H1 (cell line): ENCODE measurements around the gene APBA2. TPM values are rescaled to one million over a fixed set of nuclear protein-coding genes. Genes with fewer than 3 reads are reported as not detected.

Experiments
- CTCF ChIA-PET: fragments of 300-600 bp; sonication (Branson Sonifier 250); formaldehyde crosslinking; loops from one replicate; lab custom pipeline; 2021; ENCODE audit not compliant: partially characterized antibody; lab: Charles Lee
- POLR2A ChIA-PET: fragments of 300-600 bp; sonication (Branson Sonifier 250); formaldehyde crosslinking; loops from one replicate; lab custom pipeline; 2021; ENCODE audit warnings: inconsistent platforms; ENCODE audit not compliant: partially characterized antibody; lab: Charles Lee
- DNase-seq, 2 experiments: peaks; one replicate each; pipeline versions ENCODE4 v3.0.0 to v3.0.0-alpha.2; 2010 to 2022; ENCODE audit warnings: low spot score in 2 of 2, low read depth in 1 of 2, mixed read lengths in 1 of 2
- FAIRE-seq: peaks from 2 replicates; lab custom pipeline; 2011; peaks lifted over from hg19 to GRCh38; lab: Jason Lieb, UNC
- H2AFZ ChIP-seq: 2 replicates; pipeline ENCODE4 v1.8.1; 2012; ENCODE audit warnings: low read length, inconsistent platforms
- H2AK5ac ChIP-seq: 2 replicates; pipeline ENCODE4 v1.6.1; 2013; ENCODE audit warnings: low read depth, low read length
- H2BK120ac ChIP-seq: replicated peaks from 2 replicates; pipeline ENCODE3; 2013; ENCODE audit warnings: low read depth, low read length, inconsistent platforms
- H2BK12ac ChIP-seq: 2 replicates; pipeline ENCODE4 v1.6.1; 2013; ENCODE audit warnings: low read depth, low read length
- H2BK15ac ChIP-seq: 2 replicates; pipeline ENCODE4 v1.6.1; 2013; ENCODE audit warnings: low read length
- H2BK20ac ChIP-seq: 2 replicates; pipeline ENCODE4 v1.6.1; 2013; ENCODE audit warnings: low read length
- H2BK5ac ChIP-seq: 2 replicates; pipeline ENCODE4 v1.6.1; 2013; ENCODE audit warnings: low read depth, low read length
- H3K14ac ChIP-seq: 2 replicates; pipeline ENCODE4 v1.6.1; 2013; ENCODE audit warnings: inconsistent platforms; ENCODE audit not compliant: insufficient read length
- H3K18ac ChIP-seq: 2 replicates; pipeline ENCODE4 v1.6.1; 2013; ENCODE audit warnings: low read length; ENCODE audit errors: extremely low read depth
- H3K23ac ChIP-seq: 2 replicates; pipeline ENCODE4 v1.6.1; 2013; ENCODE audit warnings: inconsistent platforms; ENCODE audit not compliant: insufficient read length
- H3K23me2 ChIP-seq: 2 replicates; pipeline ENCODE4 v1.6.1; 2013; ENCODE audit warnings: low read depth, low read length
- H3K27ac ChIP-seq: 2 replicates; pipeline ENCODE4 v1.6.1; 2011; ENCODE audit warnings: low read depth, low read length, inconsistent platforms
- H3K27me3 ChIP-seq, 4 experiments: replicated peaks in 1 of 4; 1 replicate in 1 of 4; 2 replicates in 3 of 4; pipeline versions ENCODE4 v1.6.1 to v1.8.1; 2011 to 2013; ENCODE audit warnings: low read length in 3 of 4, mild to moderate bottlenecking in 3 of 4, inconsistent platforms in 2 of 4, mixed read lengths in 2 of 4, moderate library complexity in 1 of 4; ENCODE audit not compliant: control insufficient read depth in 3 of 4, insufficient read depth in 3 of 4; ENCODE audit errors: extremely low read depth in 1 of 4
- H3K36me3 ChIP-seq, 4 experiments: 2 replicates each; pipeline versions ENCODE4 v1.6.1 to v1.8.1; 2011 to 2013; ENCODE audit warnings: mild to moderate bottlenecking in 4 of 4, low read length in 3 of 4, moderate library complexity in 2 of 4, control low read depth in 1 of 4, inconsistent platforms in 1 of 4; ENCODE audit not compliant: insufficient read depth in 4 of 4, control insufficient read depth in 2 of 4
- H3K4ac ChIP-seq: replicated peaks from 2 replicates; pipeline ENCODE3; 2013; ENCODE audit warnings: low read length, low read depth, mixed read lengths, inconsistent platforms; ENCODE audit not compliant: insufficient read length
- H3K4me1 ChIP-seq, 4 experiments: replicated peaks in 1 of 4; 1 replicate in 1 of 4; 2 replicates in 3 of 4; pipeline versions ENCODE4 v1.6.1 to v1.8.1; 2011 to 2013; ENCODE audit warnings: low read length in 3 of 4, inconsistent platforms in 2 of 4, mixed read lengths in 1 of 4; ENCODE audit not compliant: insufficient read depth in 4 of 4, control insufficient read depth in 3 of 4
- H3K4me2 ChIP-seq, 2 experiments: 2 replicates each; pipeline versions ENCODE4 v1.6.1 to v1.8.1; 2011 to 2013; ENCODE audit warnings: low read depth in 2 of 2, low read length in 2 of 2, control low read depth in 1 of 2, inconsistent platforms in 1 of 2, mild to moderate bottlenecking in 1 of 2; ENCODE audit not compliant: insufficient read depth in 1 of 2
- H3K4me3 ChIP-seq, 4 experiments: fragments of 200-600, 300-600 bp in 1 of 4; sonication (generic), shearing (Covaris generic), sonication (Bioruptor Twin) in 1 of 4; 2 replicates each; pipeline versions ENCODE4 v1.5.1 to v1.8.1; 2011 to 2016; ENCODE audit warnings: low read length in 4 of 4, low read depth in 3 of 4, control low read depth in 2 of 4, inconsistent platforms in 2 of 4, mild to moderate bottlenecking in 2 of 4, mixed read lengths in 1 of 4, moderate library complexity in 1 of 4; ENCODE audit not compliant: insufficient read depth in 2 of 4; ENCODE audit errors: extremely low read depth in 1 of 4
- H3K56ac ChIP-seq: replicated peaks from 2 replicates; pipeline ENCODE3; 2013; ENCODE audit warnings: low read depth, mild to moderate bottlenecking, mixed read lengths, low read length, inconsistent platforms; ENCODE audit not compliant: insufficient read length
- H3K79me1 ChIP-seq: 2 replicates; pipeline ENCODE4 v1.6.1; 2013; ENCODE audit warnings: low read depth, low read length, control low read depth
- H3K79me2 ChIP-seq, 2 experiments: 2 replicates each; pipeline versions ENCODE4 v1.6.1 to v1.8.1; 2012 to 2013; ENCODE audit warnings: low read length in 2 of 2, mild to moderate bottlenecking in 2 of 2, inconsistent platforms in 1 of 2; ENCODE audit not compliant: insufficient read depth in 2 of 2, control insufficient read depth in 1 of 2
- H3K9ac ChIP-seq, 4 experiments: replicated peaks in 1 of 4; 1 replicate in 1 of 4; 2 replicates in 3 of 4; pipeline versions ENCODE4 v1.6.1 to v1.8.1; 2011 to 2013; ENCODE audit warnings: low read depth in 3 of 4, low read length in 3 of 4, control low read depth in 2 of 4, mild to moderate bottlenecking in 2 of 4, moderate library complexity in 2 of 4, inconsistent platforms in 1 of 4; ENCODE audit errors: extremely low read depth in 1 of 4
- H3K9me3 ChIP-seq, 2 experiments: 2 replicates each; pipeline versions ENCODE4 v1.6.1 to v1.8.1; 2012 to 2013; ENCODE audit warnings: mild to moderate bottlenecking in 2 of 2, moderate library complexity in 2 of 2, control low read depth in 1 of 2, inconsistent platforms in 1 of 2, low read depth in 1 of 2, low read length in 1 of 2, mixed read lengths in 1 of 2; ENCODE audit not compliant: insufficient read depth in 2 of 2
- H4K20me1 ChIP-seq, 2 experiments: replicated peaks in 1 of 2; 2 replicates each; pipeline versions ENCODE3 to v1.8.1; 2011 to 2013; ENCODE audit warnings: inconsistent platforms in 2 of 2, low read length in 2 of 2, mild to moderate bottlenecking in 1 of 2; ENCODE audit not compliant: insufficient read depth in 2 of 2, control insufficient read depth in 1 of 2
- H4K5ac ChIP-seq: 2 replicates; pipeline ENCODE4 v1.6.1; 2013; ENCODE audit warnings: low read length, low read depth, mixed read lengths, inconsistent platforms; ENCODE audit not compliant: insufficient read length
- H4K8ac ChIP-seq: 2 replicates; pipeline ENCODE4 v1.8.0; 2013; ENCODE audit warnings: mild to moderate bottlenecking, moderate library complexity, low read length, inconsistent platforms; ENCODE audit not compliant: insufficient read depth; ENCODE audit errors: extremely low read depth
- H4K91ac ChIP-seq: replicated peaks from 2 replicates; pipeline ENCODE3; 2013; ENCODE audit warnings: low read length, mixed read lengths, inconsistent platforms; ENCODE audit not compliant: insufficient read length
- BRCA1 ChIP-seq: IDR thresholded peaks from 2 replicates; pipeline ENCODE4 v1.6.1; 2012; ENCODE audit warnings: low read depth, low read length, improper control_type of control experiment
- EGR1 ChIP-seq: IDR thresholded peaks from 2 replicates; pipeline ENCODE4 v1.6.1; 2011; ENCODE audit warnings: low read depth, low read length, borderline replicate concordance
- HDAC2 ChIP-seq, 2 experiments: fragments of 300-600 bp in 1 of 2; sonication (generic) in 1 of 2; IDR thresholded peaks; 2 replicates each; pipeline ENCODE4 v1.6.1; 2011 to 2012; ENCODE audit warnings: low read depth in 2 of 2, low read length in 2 of 2, mild to moderate bottlenecking in 2 of 2, moderate library complexity in 2 of 2, borderline replicate concordance in 1 of 2, inconsistent platforms in 1 of 2
- POU5F1 ChIP-seq: IDR thresholded peaks from 2 replicates; pipeline ENCODE4 v1.6.1; 2011; ENCODE audit warnings: low read depth, mild to moderate bottlenecking, low read length, moderate library complexity
- RAD21 ChIP-seq, 2 experiments: IDR thresholded peaks in 1 of 2; conservative IDR thresholded peaks in 1 of 2; 2 replicates each; pipeline ENCODE4 v1.6.1; 2011; ENCODE audit warnings: low read depth in 2 of 2, low read length in 2 of 2, improper control_type of control experiment in 1 of 2, inconsistent platforms in 1 of 2, mild to moderate bottlenecking in 1 of 2, moderate library complexity in 1 of 2
- RNF2 ChIP-seq: fragments of 200-900, 300-1000 bp; sonication (generic); IDR thresholded peaks from 2 replicates; pipeline ENCODE4 v1.7.1; 2016; ENCODE audit warnings: borderline replicate concordance, low read depth, mild to moderate bottlenecking, antibody characterized with exemption, low read length; ENCODE audit not compliant: poor library complexity, severe bottlenecking; ENCODE audit errors: missing control alignments
- SIRT6 ChIP-seq: IDR thresholded peaks from one replicate; pipeline ENCODE4 v1.7.1; 2012; ENCODE audit warnings: low read length, inconsistent platforms
- SRF ChIP-seq: IDR thresholded peaks from 2 replicates; pipeline ENCODE4 v1.6.1; 2011; ENCODE audit warnings: mild to moderate bottlenecking, low read depth, low read length, moderate library complexity
- TCF12 ChIP-seq: IDR thresholded peaks from 2 replicates; pipeline ENCODE4 v1.6.1; 2011; ENCODE audit warnings: low read depth, mild to moderate bottlenecking, low read length
- WGBS, 2 experiments: shearing (Covaris generic) in 1 of 2; methylation state at CpG; one replicate each; pipeline versions ENCODE4 v1.1.6 to v1.1.7; 2013 to 2015; ENCODE audit warnings: low lambda C conversion rate in 2 of 2, mixed read lengths in 2 of 2, inconsistent platforms in 1 of 2, low coverage in 1 of 2, missing lambda C conversion rate in 1 of 2; ENCODE audit not compliant: insufficient replicate concordance in 2 of 2, insufficient coverage in 1 of 2, insufficient read length in 1 of 2; ENCODE audit errors: extremely low coverage in 1 of 2, missing lambda C conversion rate in 1 of 2; 5-methylcytosine and 5-hydroxymethylcytosine counted together
- polyA plus RNA-seq, 7 experiments: library from polyadenylated mRNA; depleted of rRNA in 3 of 7; stranded (reverse) in 5 of 7; unstranded in 2 of 7; fragments of >200 nt in 5 of 7; fragments of 200-250 nt in 2 of 7; gene quantifications; 1 replicate in 5 of 7; 2 replicates in 1 of 7; 4 replicates in 1 of 7; pipeline versions ENCODE4 v1.2.1 to v1.2.3, GENCODE V29; 2011 to 2013; ENCODE audit warnings: missing spikeins in 2 of 7, mixed read lengths in 2 of 7
- total RNA-seq: library from RNA; stranded (reverse); fragmentation: NEBNext Ultra II Directional; extraction: Animal tissue kit (Norgen Biotek cat#: 25700); gene quantifications from 2 replicates; pipeline ENCODE4 v1.2.1, GENCODE V29; 2021
- TF ChIP-seq, protein P1 (sequence below): IDR thresholded peaks from 2 replicates; pipeline ENCODE4 v1.6.1; 2012; ENCODE audit warnings: inconsistent platforms
- TF ChIP-seq, protein P2 (sequence below), 3 experiments: IDR thresholded peaks; 1 replicate in 2 of 3; 2 replicates in 1 of 3; pipeline versions ENCODE4 v1.5.1 to v1.6.1; 2011; ENCODE audit warnings: low read length in 3 of 3, mild to moderate bottlenecking in 3 of 3, inconsistent platforms in 2 of 3, low read depth in 1 of 3, moderate library complexity in 1 of 3; ENCODE audit not compliant: insufficient read depth in 1 of 3; ENCODE audit errors: control extremely low read depth in 1 of 3

APBA2 gene
- total and polyA plus RNA-seq, 2 of the 8 experiments (the other 6 are each of a cell fraction or from before 2014, with no cell fraction given): 15.5 to 19.0 TPM

GRCh38 chr15:28922707-28923012 lies 36.9 kb downstream of the APBA2 start:
- H3K4me1 ChIP-seq: peaks cover 0 to 12% (median 7%) of the 10 kb centered on the region in 4 experiments; a peak in 5 of 7 replicates
- H2BK5ac ChIP-seq: no peak overlapping the region
- H3K4ac ChIP-seq: no peak overlapping the region
- no peak overlapping the region for H3K14ac ChIP-seq
- H3K27ac ChIP-seq: no peak overlapping the region
- no peaks in the 10 kb centered on the region for H4K20me1 ChIP-seq
- H3K23me2 ChIP-seq: no peaks in the 10 kb centered on the region
- H3K18ac ChIP-seq: no peak overlapping the region
- H3K79me2 ChIP-seq: no peaks in the 10 kb centered on the region
- H2BK12ac ChIP-seq: no peak overlapping the region
- H2BK120ac ChIP-seq: no peak overlapping the region
- no peak overlapping the region for H3K9ac ChIP-seq
- no peak overlapping the region for H3K4me2 ChIP-seq
- H2BK20ac ChIP-seq: no peak overlapping the region
- no peak overlapping the region for H4K8ac ChIP-seq
- no peak overlapping the region for H3K4me3 ChIP-seq
- no peak overlapping the region for H3K23ac ChIP-seq
- no peaks in the 10 kb centered on the region for H3K9me3 ChIP-seq
- WGBS, 2 experiments: 92% methylated on average over 5 of the region's 5 CpGs; no CpG with 5 or more reads in 1 of the 2 experiments
- no peak overlapping the region for H2AFZ ChIP-seq
- H3K56ac ChIP-seq: no peak overlapping the region
- H2AK5ac ChIP-seq: no peak overlapping the region
- FAIRE-seq (no peak), DNase-seq (no peak)
- ChIA-PET POLR2A (no interaction called here), CTCF (interaction anchor here (0.6 to 6.9 kb wide), 20 partner anchors 8 to 207 kb away, joined by 3 to 78 read pairs (median 4); no protein-coding TSS in a partner anchor)
- no peaks in the 10 kb centered on the region for H3K36me3 ChIP-seq
- no peaks in the 10 kb centered on the region for H3K79me1 ChIP-seq
- H3K27me3 ChIP-seq: no peaks in the 10 kb centered on the region
- peak overlapping the region; percentile 35 for H4K91ac ChIP-seq
- no peak overlapping the region for H4K5ac ChIP-seq
- H2BK15ac ChIP-seq: 0 out of 2 replicates have a peak overlapping the region, but pooled peaks have one; percentile 46
- TF ChIP-seq EGR1 (no peak), RAD21 (IDR thresholded peaks at IDR 0.05 in 1 of 2, conservative IDR thresholded peaks at IDR 0.05 in 1 of 2; ENCODE audit: low read depth in 2 of 2, low read length in 2 of 2) (no peak), SIRT6 (no peak), RNF2 (no peak), BRCA1 (no peak), TCF12 (no peak), POU5F1 (no peak), SRF (no peak), HDAC2 (IDR thresholded peaks at IDR 0.05; ENCODE audit: borderline replicate concordance in 1 of 2, low read depth in 2 of 2, low read length in 2 of 2) (no peak)
- TF ChIP-seq, protein P1, sequence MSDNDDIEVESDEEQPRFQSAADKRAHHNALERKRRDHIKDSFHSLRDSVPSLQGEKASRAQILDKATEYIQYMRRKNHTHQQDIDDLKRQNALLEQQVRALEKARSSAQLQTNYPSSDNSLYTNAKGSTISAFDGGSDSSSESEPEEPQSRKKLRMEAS: no peak
- TF ChIP-seq, protein P2, sequence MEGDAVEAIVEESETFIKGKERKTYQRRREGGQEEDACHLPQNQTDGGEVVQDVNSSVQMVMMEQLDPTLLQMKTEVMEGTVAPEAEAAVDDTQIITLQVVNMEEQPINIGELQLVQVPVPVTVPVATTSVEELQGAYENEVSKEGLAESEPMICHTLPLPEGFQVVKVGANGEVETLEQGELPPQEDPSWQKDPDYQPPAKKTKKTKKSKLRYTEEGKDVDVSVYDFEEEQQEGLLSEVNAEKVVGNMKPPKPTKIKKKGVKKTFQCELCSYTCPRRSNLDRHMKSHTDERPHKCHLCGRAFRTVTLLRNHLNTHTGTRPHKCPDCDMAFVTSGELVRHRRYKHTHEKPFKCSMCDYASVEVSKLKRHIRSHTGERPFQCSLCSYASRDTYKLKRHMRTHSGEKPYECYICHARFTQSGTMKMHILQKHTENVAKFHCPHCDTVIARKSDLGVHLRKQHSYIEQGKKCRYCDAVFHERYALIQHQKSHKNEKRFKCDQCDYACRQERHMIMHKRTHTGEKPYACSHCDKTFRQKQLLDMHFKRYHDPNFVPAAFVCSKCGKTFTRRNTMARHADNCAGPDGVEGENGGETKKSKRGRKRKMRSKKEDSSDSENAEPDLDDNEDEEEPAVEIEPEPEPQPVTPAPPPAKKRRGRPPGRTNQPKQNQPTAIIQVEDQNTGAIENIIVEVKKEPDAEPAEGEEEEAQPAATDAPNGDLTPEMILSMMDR (IDR thresholded peaks at IDR 0.05; ENCODE audit: control extremely low read depth in 1 of 3, insufficient read depth in 1 of 3, low read depth in 1 of 3, low read length in 3 of 3): no peak
